Common myeloid progenitor, CD34-positive (primary cell): ENCODE data around the gene F10.

Source experiments
- CTCF ChIA-PET: fragments of 350-600 bp; sonication (Branson Sonifier 250); formaldehyde crosslinking; loops from one replicate; lab custom pipeline; 2021; ENCODE audit warnings: antibody characterized with exemption; lab: Charles Lee
- POLR2A ChIA-PET: fragments of 350-600 bp; sonication (Branson Sonifier 250); formaldehyde crosslinking; loops from one replicate; lab custom pipeline; 2021; ENCODE audit warnings: antibody characterized with exemption; lab: Charles Lee
- DNase-seq, 3 donors: peaks; one replicate each; pipeline versions ENCODE4 v3.0.0 to v3.0.0-alpha.2; 2013
- H3K27ac ChIP-seq, 2 experiments: 1 replicate in 1 of 2; 2 replicates in 1 of 2; pipeline ENCODE4 v1.7.0; 2013; ENCODE audit warnings: inconsistent platforms in 2 of 2, low read length in 2 of 2, mild to moderate bottlenecking in 2 of 2, low read depth in 1 of 2, moderate library complexity in 1 of 2; ENCODE audit not compliant: severe bottlenecking in 2 of 2, insufficient read depth in 1 of 2, poor library complexity in 1 of 2
- H3K27me3 ChIP-seq, 5 experiments: replicated peaks in 2 of 5; 1 replicate in 3 of 5; 2 replicates in 2 of 5; pipeline versions ENCODE4 v1.6.1 to v1.7.0; 2013; ENCODE audit warnings: low read length in 4 of 5, mild to moderate bottlenecking in 2 of 5, moderate library complexity in 2 of 5, inconsistent platforms in 1 of 5; ENCODE audit not compliant: insufficient read depth in 5 of 5, control insufficient read depth in 4 of 5
- H3K36me3 ChIP-seq, 4 experiments: 1 replicate in 2 of 4; 2 replicates in 2 of 4; pipeline versions ENCODE4 v1.6.1 to v1.7.0; 2013; ENCODE audit warnings: low read length in 3 of 4, control low read depth in 1 of 4, mild to moderate bottlenecking in 1 of 4; ENCODE audit not compliant: control insufficient read depth in 4 of 4, insufficient read depth in 4 of 4
- H3K4me1 ChIP-seq, 4 experiments: 1 replicate in 3 of 4; 2 replicates in 1 of 4; pipeline versions ENCODE4 v1.6.1 to v1.7.1; 2013; ENCODE audit warnings: low read length in 3 of 4, mild to moderate bottlenecking in 3 of 4, control low read depth in 1 of 4, inconsistent platforms in 1 of 4, moderate library complexity in 1 of 4; ENCODE audit not compliant: control insufficient read depth in 4 of 4, insufficient read depth in 4 of 4; ENCODE audit errors: control extremely low read depth in 1 of 4
- H3K4me3 ChIP-seq, 7 experiments: 1 replicate in 4 of 7; 2 replicates in 3 of 7; pipeline versions ENCODE4 v1.5.1 to v1.7.0; 2013; ENCODE audit warnings: mild to moderate bottlenecking in 7 of 7, low read length in 6 of 7, moderate library complexity in 6 of 7, inconsistent platforms in 2 of 7, low read depth in 2 of 7, control low read depth in 1 of 7; ENCODE audit not compliant: insufficient read depth in 4 of 7, control insufficient read depth in 1 of 7; ENCODE audit errors: extremely low read depth in 1 of 7
- H3K9me3 ChIP-seq, 5 experiments: 1 replicate in 4 of 5; 2 replicates in 1 of 5; pipeline versions ENCODE4 v1.6.1 to v1.7.1; 2013; ENCODE audit warnings: low read length in 4 of 5, mild to moderate bottlenecking in 2 of 5, inconsistent platforms in 1 of 5, low read depth in 1 of 5, moderate library complexity in 1 of 5; ENCODE audit not compliant: control insufficient read depth in 4 of 5, insufficient read depth in 2 of 5; ENCODE audit errors: control extremely low read depth in 1 of 5
- WGBS: methylation state at CpG from one replicate; pipeline ENCODE4 v1.1.5; 2013; ENCODE audit not compliant: insufficient coverage; 5-methylcytosine and 5-hydroxymethylcytosine counted together

F10 gene

DNA sequence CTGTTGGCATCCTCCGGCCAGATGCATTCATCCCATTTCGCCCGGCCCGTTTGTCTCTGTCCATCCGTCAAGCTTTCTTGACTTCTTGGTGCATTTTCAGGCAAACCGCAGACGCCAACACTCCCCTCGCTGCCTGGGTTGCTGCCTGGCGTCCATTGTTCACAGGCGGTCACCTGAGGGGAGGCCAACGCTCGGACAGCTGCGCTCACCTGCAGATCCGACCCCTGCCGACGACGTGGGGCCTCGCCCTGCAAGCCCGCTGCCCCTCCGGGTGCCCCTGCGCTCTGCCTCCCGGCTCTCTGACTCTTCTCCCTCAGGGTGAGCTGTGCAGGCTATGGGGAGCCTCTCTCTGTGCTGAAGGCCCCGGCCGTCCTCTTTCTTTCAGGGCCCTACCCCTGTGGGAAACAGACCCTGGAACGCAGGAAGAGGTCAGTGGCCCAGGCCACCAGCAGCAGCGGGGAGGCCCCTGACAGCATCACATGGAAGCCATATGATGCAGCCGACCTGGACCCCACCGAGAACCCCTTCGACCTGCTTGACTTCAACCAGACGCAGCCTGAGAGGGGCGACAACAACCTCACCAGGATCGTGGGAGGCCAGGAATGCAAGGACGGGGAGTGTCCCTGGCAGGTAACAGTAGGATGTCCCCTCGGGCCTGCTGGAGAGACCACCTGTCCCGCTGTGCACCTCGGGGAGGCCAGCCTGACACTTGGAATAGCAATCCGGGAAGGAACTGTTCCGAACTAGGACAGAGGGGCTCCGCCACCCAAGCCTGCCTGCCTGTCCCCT is 21.1 kb downstream of the F10 start:
- no peak for DNase-seq
- Histone ChIP-seq H3K27ac (no peak overlapping the region), H3K27me3 (peaks cover 0 to 2% (median 0%) of the 10 kb centered on the region in 5 experiments), H3K9me3 (no peaks in the 10 kb centered on the region), H3K4me1 (no peaks in the 10 kb centered on the region), H3K4me3 (no peak overlapping the region), H3K36me3 (no peaks in the 10 kb centered on the region)
- ChIA-PET POLR2A (no interaction called here), CTCF (no interaction called here)
- 95% methylated on average over 37 of the region's 39 CpGs for WGBS

DNA sequence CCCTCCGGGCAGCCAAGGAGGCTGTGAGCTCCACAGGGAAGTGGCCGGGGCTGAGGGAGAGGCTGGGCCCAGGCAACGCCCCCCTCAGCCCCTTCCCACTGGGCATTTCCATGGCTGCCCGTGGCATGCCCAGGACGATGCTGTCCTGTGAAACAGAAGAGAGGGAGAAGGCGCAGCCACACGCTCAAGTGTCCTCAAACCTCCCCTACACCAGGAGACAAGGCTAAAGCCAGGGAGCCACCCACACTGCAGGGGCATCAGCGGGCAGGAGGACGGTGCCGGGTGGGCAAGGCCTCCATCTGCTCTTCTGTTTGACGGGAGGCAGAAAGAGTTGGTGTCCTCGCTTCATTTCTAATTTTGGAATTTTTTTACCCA is 21.6 kb downstream of the F10 start:
- Histone ChIP-seq H3K27me3 (no peaks in the 10 kb centered on the region), H3K27ac (no peak overlapping the region), H3K4me3 (no peak overlapping the region), H3K9me3 (no peaks in the 10 kb centered on the region), H3K4me1 (no peaks in the 10 kb centered on the region), H3K36me3 (no peaks in the 10 kb centered on the region)
- POLR2A ChIA-PET = no interaction called here
- DNase-seq = no peak
- CTCF ChIA-PET = no interaction called here
- 93% methylated on average over 4 of the region's 12 CpGs for WGBS

DNA sequence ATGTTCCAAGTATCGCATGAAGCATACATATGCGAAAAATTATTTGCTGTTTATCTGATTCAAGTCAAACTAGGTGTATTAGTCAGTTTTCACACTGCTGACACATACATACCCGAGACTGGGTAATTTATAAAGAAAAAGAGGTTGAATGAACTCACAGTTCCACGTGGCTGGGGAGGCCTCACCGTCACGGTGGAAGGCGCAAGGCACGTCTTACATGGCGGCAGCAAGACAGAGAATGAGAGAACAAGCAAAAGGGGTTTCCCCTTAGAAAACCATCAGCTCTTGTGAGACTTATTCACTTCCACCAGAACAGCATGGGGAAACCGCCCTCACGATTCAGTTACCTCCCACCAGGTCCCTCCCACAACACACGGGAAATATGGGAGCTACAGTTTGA is 22.9 kb downstream of the F10 start:
- H3K4me1 ChIP-seq = no peaks in the 10 kb centered on the region
- ChIA-PET CTCF (no interaction called here), POLR2A (no interaction called here)
- H3K9me3 ChIP-seq = no peaks in the 10 kb centered on the region
- DNase-seq = no peak
- H3K27me3 ChIP-seq = peaks cover 0 to 1% (median 0%) of the 10 kb centered on the region in 5 experiments
- no peak overlapping the region for H3K4me3 ChIP-seq
- no peaks in the 10 kb centered on the region for H3K36me3 ChIP-seq
- 86% methylated on average over 11 of the region's 12 CpGs for WGBS
- H3K27ac ChIP-seq = no peak overlapping the region

DNA sequence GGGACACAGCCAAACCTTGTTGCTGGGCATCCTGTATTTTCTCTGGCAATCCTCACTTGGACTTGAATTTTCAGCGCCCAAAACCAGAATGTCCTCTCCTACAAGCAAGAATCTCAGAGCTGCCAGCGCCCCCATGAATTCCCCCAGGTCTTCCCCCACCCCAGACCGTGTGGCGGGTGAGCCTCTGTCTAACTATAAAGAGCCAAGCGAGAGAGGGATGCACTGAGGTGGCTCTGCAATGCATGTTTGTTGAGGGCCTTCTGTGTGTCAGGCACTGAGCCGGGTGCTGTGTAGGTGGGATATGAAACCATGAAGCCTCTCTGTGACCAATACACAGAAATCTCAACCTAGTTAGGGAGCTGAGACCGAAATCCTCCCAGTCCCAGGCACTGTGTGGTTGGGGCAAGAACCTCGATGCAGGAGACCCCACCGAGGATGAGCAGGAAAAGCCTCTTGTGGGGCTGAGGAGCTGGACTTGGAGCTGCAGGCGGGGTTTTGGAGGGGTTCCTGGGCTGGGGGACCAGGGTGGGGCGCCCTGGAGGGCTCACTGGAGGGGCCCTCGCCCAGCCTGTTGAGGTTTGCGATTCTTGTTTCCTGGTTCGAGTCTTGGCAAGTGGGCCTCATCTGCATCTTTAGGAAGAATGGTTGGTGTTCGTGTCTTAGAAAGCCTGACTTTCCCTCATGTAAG is 23.5 kb downstream of the F10 start:
- ChIA-PET POLR2A (no interaction called here), CTCF (interaction anchor here (1.9 kb wide), 1 partner anchor 9 kb away, joined by 5 read pairs; no protein-coding TSS in a partner anchor)
- Histone ChIP-seq H3K27me3 (peaks cover 0 to 6% (median 0%) of the 10 kb centered on the region in 5 experiments), H3K27ac (no peak overlapping the region), H3K4me1 (no peaks in the 10 kb centered on the region), H3K36me3 (no peaks in the 10 kb centered on the region), H3K9me3 (no peaks in the 10 kb centered on the region), H3K4me3 (no peak overlapping the region)
- DNase-seq = no peak
- 96% methylated on average over 12 of the region's 15 CpGs for WGBS

DNA sequence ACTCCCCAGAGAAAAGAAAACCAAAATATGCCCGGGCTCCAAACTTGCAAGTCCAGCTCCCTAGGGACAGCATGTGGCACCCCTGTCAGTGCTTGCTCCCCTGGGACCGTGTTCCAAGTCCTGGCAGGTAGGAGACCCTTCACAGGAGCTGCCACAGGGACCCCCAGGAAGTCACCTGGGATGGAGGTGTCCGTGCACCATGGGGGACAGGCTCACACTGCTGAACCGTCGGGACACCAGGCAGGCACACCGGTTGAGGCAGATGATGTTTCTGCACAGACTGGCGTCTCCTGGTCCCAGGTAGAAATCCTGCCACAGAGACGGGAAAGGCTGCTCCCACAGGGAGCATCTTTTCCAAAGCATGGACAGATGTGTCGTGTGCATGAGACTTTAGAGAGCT is 24.2 kb downstream of the F10 start:
- WGBS = 94% methylated on average over 8 of the region's 9 CpGs
- peaks cover 0 to 11% (median 0%) of the 10 kb centered on the region in 5 experiments for H3K27me3 ChIP-seq
- POLR2A ChIA-PET = no interaction called here
- H3K9me3 ChIP-seq = no peaks in the 10 kb centered on the region
- H3K4me1 ChIP-seq = peaks cover 0 to 2% (median under 1%) of the 10 kb centered on the region in 4 experiments
- CTCF ChIA-PET = interaction anchor here (1.9 kb wide), 1 partner anchor 9 kb away, joined by 5 read pairs; no protein-coding TSS in a partner anchor
- H3K27ac ChIP-seq = no peak overlapping the region
- no peak overlapping the region for H3K4me3 ChIP-seq
- no peaks in the 10 kb centered on the region for H3K36me3 ChIP-seq
- no peak for DNase-seq

DNA sequence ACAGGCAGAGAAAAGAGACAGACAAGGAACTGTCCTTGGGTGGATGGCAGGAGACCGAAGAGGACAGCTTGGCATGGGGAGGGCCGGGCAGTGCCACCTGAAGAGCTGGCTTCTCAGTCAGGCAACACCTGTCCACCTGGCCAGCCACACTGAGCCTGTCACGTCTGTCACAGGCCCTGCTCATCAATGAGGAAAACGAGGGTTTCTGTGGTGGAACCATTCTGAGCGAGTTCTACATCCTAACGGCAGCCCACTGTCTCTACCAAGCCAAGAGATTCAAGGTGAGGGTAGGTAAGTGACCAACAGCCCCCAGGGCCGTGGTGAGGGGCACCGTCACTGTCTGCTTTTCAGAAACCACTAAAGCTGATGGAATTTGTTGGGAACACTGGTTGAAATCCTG is 24.6 kb downstream of the F10 start:
- no peak for DNase-seq
- Histone ChIP-seq H3K9me3 (no peaks in the 10 kb centered on the region), H3K4me3 (no peak overlapping the region), H3K27ac (no peak overlapping the region), H3K36me3 (no peaks in the 10 kb centered on the region), H3K4me1 (peaks cover 0 to 7% (median 4%) of the 10 kb centered on the region in 4 experiments), H3K27me3 (peaks cover 0 to 15% (median 0%) of the 10 kb centered on the region in 5 experiments)
- 93% methylated on average over 7 of the region's 8 CpGs for WGBS
- POLR2A ChIA-PET = no interaction called here
- CTCF ChIA-PET = interaction anchor here (1.9 kb wide), 1 partner anchor 10 kb away, joined by 5 read pairs; no protein-coding TSS in a partner anchor

DNA sequence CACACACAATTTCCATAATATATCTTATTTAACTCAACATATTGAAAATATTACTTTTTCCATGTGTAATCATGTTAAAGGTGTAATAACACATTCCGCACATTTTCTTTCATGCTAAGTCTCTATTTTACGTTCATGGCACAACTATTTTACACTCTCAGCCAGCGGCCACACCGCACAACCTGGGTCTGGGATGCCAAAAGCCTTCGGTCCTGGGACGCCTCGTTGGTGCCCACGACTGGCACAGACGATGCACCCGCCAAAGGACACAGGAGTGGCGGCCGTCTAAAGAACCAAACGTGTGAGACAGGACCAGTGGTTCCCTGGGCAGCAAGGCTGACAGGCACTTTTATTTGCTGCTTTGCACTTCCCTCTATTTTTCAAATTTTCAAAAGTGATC is 25.8 kb downstream of the F10 start:
- ChIA-PET POLR2A (no interaction called here), CTCF (no interaction called here)
- WGBS = 94% methylated on average over 13 of the region's 13 CpGs

More for the DNA sequence above, 25.8 kb downstream of the F10 start:
- Histone ChIP-seq H3K4me3 (no peak overlapping the region), H3K27me3 (peaks cover 0 to 27% (median 0%) of the 10 kb centered on the region in 5 experiments), H3K9me3 (no peaks in the 10 kb centered on the region), H3K36me3 (no peaks in the 10 kb centered on the region), H3K27ac (no peak overlapping the region), H3K4me1 (peaks cover under 1 to 18% (median 16%) of the 10 kb centered on the region in 4 experiments)
- no peak for DNase-seq
